T-helper 1 cell treated with Interleukin-12 subunit alpha and Interleukin-12 subunit beta and Interleukin-4 antibody, amounts not matched to agents 30 μg/mL and 1 μg/mL, for 36 hours (primary cell): ENCODE data around the gene TACSTD2.
"Not testable (repeated sequence)": the region's sequence is repeated elsewhere in the genome, so short reads cannot be mapped to it uniquely, and the experiment has no call there.

Experiments
- H3K27ac Mint-ChIP-seq: one replicate; pipeline ENCODE4 v1.8.0; 2021; ENCODE audit warnings: mild to moderate bottlenecking, mixed read lengths
- H3K27me3 Mint-ChIP-seq: one replicate; pipeline ENCODE4 v1.8.0; 2021; ENCODE audit warnings: low read depth, mixed read lengths
- H3K36me3 Mint-ChIP-seq: one replicate; pipeline ENCODE4 v1.8.0; 2021; ENCODE audit warnings: low read depth, mixed read lengths
- H3K4me1 Mint-ChIP-seq: one replicate; pipeline ENCODE4 v1.8.0; 2021; ENCODE audit warnings: low read depth, mixed read lengths
- H3K4me3 Mint-ChIP-seq: one replicate; pipeline ENCODE4 v1.8.0; 2021; ENCODE audit warnings: mild to moderate bottlenecking, moderate library complexity, mixed read lengths
- H3K9me3 Mint-ChIP-seq: one replicate; pipeline ENCODE4 v1.8.0; 2021; ENCODE audit warnings: mixed read lengths

The TACSTD2 gene

DNA sequence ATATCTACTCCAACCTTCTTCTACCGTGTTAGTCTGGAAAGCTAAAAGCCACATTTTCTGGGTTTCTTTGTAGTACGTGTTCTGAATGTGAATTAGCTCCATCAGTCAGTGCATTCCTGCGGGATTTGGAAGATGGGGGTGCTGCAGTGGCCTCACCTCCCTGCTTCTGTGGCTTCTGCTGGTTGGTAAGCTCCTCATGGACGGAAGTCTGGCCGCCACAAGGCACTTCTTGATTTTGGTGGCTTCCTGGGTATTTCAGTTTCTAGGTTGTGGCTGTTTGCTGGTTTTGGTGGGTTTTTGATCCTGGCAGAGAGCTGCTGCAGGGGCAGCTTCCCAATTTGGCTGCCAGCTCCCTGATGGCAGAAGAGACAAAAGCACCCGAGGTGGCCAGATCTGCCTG lies 20.9 kb upstream of the TACSTD2 start:
- Mint-ChIP-seq H3K36me3 (no peaks in the 10 kb centered on the region), H3K4me1 (peaks cover 5% of the 10 kb centered on the region), H3K4me3 (no peak overlapping the region), H3K27me3 (peaks cover 66% of the 10 kb centered on the region), H3K9me3 (no peaks in the 10 kb centered on the region), H3K27ac (no peak overlapping the region)

GRCh38 chr1:58597076-58597475 lies 20.0 kb upstream of the TACSTD2 start:
- H3K27ac Mint-ChIP-seq, result no peak overlapping the region
- H3K4me1 Mint-ChIP-seq, result peaks cover 5% of the 10 kb centered on the region
- H3K4me3 Mint-ChIP-seq, result no peak overlapping the region
- peaks cover 69% of the 10 kb centered on the region for H3K27me3 Mint-ChIP-seq
- H3K9me3 Mint-ChIP-seq, result no peaks in the 10 kb centered on the region
- H3K36me3 Mint-ChIP-seq, result no peaks in the 10 kb centered on the region

- Mint-ChIP-seq H3K27me3 (peaks cover 68% of the 10 kb centered on the region), H3K36me3 (no peaks in the 10 kb centered on the region), H3K27ac (no peak overlapping the region), H3K4me3 (no peak overlapping the region), H3K4me1 (peaks cover 5% of the 10 kb centered on the region), H3K9me3 (no peaks in the 10 kb centered on the region)
These were observed 19.6 kb upstream of the TACSTD2 start for GRCh38 chr1:58596631-58597052.

DNA sequence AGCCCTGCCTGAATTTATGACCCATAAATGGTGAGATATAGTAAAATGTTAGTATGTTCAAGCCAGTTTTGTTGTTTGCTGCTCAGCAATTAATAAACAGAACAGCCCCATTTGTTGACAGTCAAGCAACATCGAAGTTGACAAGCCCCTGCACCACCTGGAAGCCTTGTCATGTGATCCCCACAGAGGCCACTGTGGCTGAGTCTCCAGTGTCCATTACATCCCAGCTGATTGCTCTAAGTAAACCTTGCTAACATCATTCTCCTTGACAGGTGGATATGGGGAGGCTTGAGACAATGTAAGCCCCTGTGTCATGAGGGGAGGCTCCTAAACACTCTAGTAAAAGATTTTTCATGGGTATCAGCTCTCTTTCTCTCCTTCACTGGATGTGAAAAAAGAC lies 17.5 kb upstream of the TACSTD2 start:
- Mint-ChIP-seq H3K27me3 (peaks cover 61% of the 10 kb centered on the region), H3K27ac (no peak overlapping the region), H3K36me3 (no peaks in the 10 kb centered on the region), H3K4me3 (no peak overlapping the region), H3K4me1 (peaks cover 5% of the 10 kb centered on the region), H3K9me3 (no peaks in the 10 kb centered on the region)

DNA sequence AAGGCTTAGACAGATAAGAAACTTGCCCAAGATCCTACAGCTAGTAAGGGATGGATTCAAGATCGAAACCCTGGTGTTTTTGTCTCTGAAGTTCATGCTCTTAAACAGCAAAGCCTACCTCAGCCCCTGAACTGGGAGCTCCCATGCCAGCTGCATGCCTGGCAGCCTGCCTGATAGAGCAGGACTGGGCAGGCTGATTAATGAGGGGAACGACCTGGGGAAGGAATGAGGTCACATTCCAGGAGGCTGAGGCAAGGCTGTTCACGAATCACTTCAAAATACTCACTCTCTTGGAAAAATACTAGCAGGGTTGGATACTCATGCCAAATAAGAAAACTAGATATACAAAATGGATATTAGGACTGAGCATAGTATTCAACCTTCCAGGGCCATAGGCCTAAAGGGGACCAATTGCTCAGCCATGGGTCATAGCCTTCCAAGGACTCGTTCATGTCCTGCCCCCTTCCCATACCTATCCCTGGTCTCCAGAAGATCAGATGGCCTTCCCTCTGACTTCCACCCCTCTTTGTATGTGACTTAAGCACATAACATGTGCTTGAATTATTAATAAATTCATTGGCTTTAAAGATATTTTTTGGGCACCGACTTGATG lies 15.6 kb upstream of the TACSTD2 start:
- Mint-ChIP-seq H3K4me1 (no peaks in the 10 kb centered on the region), H3K27ac (no peak overlapping the region), H3K27me3 (peaks cover 54% of the 10 kb centered on the region), H3K4me3 (no peak overlapping the region), H3K9me3 (no peaks in the 10 kb centered on the region), H3K36me3 (no peaks in the 10 kb centered on the region)

GRCh38 chr1:58591806-58592205 lies 14.8 kb upstream of the TACSTD2 start:
- Mint-ChIP-seq H3K4me1 (no peaks in the 10 kb centered on the region), H3K27me3 (peaks cover 58% of the 10 kb centered on the region), H3K36me3 (no peaks in the 10 kb centered on the region), H3K27ac (no peak overlapping the region), H3K4me3 (no peak overlapping the region), H3K9me3 (no peaks in the 10 kb centered on the region)

- Mint-ChIP-seq H3K9me3 (no peaks in the 10 kb centered on the region), H3K27ac (no peak overlapping the region), H3K4me1 (no peaks in the 10 kb centered on the region), H3K36me3 (no peaks in the 10 kb centered on the region), H3K27me3 (peaks cover 65% of the 10 kb centered on the region), H3K4me3 (no peak overlapping the region)
These were observed 13.0 kb upstream of the TACSTD2 start for GRCh38 chr1:58590019-58590418.

- no peaks in the 10 kb centered on the region for H3K36me3 Mint-ChIP-seq
- H3K27me3 Mint-ChIP-seq, result peaks cover 74% of the 10 kb centered on the region
- H3K4me3 Mint-ChIP-seq, result no peak overlapping the region
- no peak overlapping the region for H3K27ac Mint-ChIP-seq
- no peaks in the 10 kb centered on the region for H3K9me3 Mint-ChIP-seq
- peaks cover 10% of the 10 kb centered on the region for H3K4me1 Mint-ChIP-seq
These were observed 11.3 kb upstream of the TACSTD2 start for GRCh38 chr1:58588396-58588795.

DNA sequence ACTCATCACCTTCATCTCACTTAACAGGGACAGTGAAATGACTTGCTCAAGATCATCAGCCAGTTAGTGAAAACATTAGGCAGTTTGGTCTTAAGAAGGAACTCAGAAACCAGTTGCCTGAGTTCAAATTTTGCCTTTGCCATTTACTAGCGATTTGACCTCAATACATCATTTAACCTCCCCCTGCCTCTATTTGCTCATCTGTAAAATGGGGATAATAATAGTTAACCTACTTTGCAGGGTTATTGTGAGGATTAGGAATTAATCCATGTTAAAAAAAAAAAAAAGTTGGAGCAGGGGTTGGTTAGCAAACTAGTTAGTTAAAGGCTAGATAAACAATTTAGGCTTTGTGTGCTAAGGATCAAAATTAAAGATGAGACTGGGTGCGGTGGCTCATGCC lies 10.6 kb upstream of the TACSTD2 start:
- Mint-ChIP-seq H3K27ac (no peak overlapping the region), H3K9me3 (no peaks in the 10 kb centered on the region), H3K36me3 (no peaks in the 10 kb centered on the region), H3K4me3 (no peak overlapping the region), H3K4me1 (peaks cover 11% of the 10 kb centered on the region), H3K27me3 (peaks cover 70% of the 10 kb centered on the region)

- H3K9me3 Mint-ChIP-seq, result no peaks in the 10 kb centered on the region
- H3K27ac Mint-ChIP-seq, result no peak overlapping the region
- no peak overlapping the region for H3K4me3 Mint-ChIP-seq
- H3K4me1 Mint-ChIP-seq, result peaks cover 11% of the 10 kb centered on the region
- H3K36me3 Mint-ChIP-seq, result no peaks in the 10 kb centered on the region
- peaks cover 61% of the 10 kb centered on the region for H3K27me3 Mint-ChIP-seq
These were observed 9.2 kb upstream of the TACSTD2 start for GRCh38 chr1:58586271-58586670.

- Mint-ChIP-seq H3K4me1 (peaks cover 11% of the 10 kb centered on the region), H3K9me3 (no peaks in the 10 kb centered on the region), H3K27ac (no peak overlapping the region), H3K27me3 (peaks cover 64% of the 10 kb centered on the region), H3K4me3 (no peak overlapping the region), H3K36me3 (no peaks in the 10 kb centered on the region)
These were observed 8.6 kb upstream of the TACSTD2 start for GRCh38 chr1:58585581-58586151.

- Mint-ChIP-seq H3K27ac (no peak overlapping the region), H3K27me3 (peaks cover 60% of the 10 kb centered on the region), H3K36me3 (no peaks in the 10 kb centered on the region), H3K4me1 (peaks cover 11% of the 10 kb centered on the region), H3K9me3 (no peaks in the 10 kb centered on the region), H3K4me3 (no peak overlapping the region)
These were observed 8.1 kb upstream of the TACSTD2 start for GRCh38 chr1:58585166-58585565.

DNA sequence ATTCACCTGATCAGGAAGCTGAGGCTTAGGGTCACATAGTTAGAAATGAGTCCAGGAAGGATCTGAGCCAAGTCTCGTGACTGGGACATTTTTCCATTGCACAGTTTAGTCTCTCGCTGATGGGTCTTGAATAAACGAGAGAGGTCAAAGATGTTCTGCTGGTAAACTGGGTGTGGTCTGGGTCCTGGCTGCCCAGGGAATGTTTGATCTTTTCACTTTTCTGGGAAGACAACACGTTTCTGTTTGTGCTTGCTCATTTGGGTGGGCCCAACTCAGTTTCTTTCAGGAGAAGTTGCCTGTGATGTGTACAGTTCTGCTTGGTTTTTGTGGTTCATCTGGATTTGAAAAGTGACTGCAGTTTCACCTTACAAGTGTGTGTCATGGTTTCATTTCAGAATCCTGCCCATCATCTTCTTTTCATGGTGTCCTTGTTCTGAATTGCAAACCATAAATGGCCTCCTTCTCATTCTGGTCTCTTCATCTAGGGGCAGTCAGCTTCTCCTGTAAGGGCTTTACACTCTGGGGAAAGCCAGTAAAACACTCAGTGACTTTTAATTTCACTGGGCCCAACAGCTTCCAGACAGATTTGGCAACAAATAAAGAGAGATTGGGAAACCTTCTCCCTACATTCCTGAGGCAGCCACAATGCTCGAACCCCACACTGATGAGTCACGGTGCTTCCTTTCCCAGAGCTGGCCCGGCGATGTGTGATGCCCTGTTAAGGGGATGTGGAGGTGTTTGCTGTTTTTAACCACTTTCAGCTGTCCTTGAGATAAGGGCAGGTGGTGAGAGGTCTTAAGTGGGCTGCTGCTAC lies 7.2 kb upstream of the TACSTD2 start:
- Mint-ChIP-seq H3K27me3 (peaks cover 62% of the 10 kb centered on the region), H3K4me3 (peak overlapping the region; percentile 8), H3K36me3 (no peaks in the 10 kb centered on the region), H3K27ac (no peak overlapping the region), H3K9me3 (no peaks in the 10 kb centered on the region), H3K4me1 (peaks cover 11% of the 10 kb centered on the region)

GRCh38 chr1:58583496-58583895 lies 6.4 kb upstream of the TACSTD2 start:
- Mint-ChIP-seq H3K4me3 (no peak overlapping the region), H3K27ac (no peak overlapping the region), H3K4me1 (peaks cover 11% of the 10 kb centered on the region), H3K9me3 (no peaks in the 10 kb centered on the region), H3K36me3 (no peaks in the 10 kb centered on the region), H3K27me3 (peaks cover 61% of the 10 kb centered on the region)

DNA sequence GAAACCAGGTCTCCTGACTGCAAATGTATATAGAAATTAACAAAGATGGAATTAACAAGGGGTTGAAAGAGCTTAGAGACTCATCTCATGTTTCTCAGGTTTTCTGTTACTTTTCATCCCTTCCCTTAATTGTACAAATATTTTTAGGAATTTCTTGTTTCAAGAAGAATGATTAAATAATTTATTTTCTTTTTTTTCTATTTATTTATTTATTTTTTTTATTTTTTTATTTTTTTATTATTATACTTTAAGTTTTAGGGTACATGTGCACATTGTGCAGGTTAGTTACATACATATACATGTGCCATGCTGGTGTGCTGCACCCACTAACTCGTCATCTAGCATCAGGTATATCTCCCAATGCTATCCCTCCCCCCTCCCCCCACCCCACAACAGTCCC lies 5.1 kb upstream of the TACSTD2 start:
- Mint-ChIP-seq H3K27me3 (peaks cover 67% of the 10 kb centered on the region), H3K4me1 (peaks cover 19% of the 10 kb centered on the region)
- H3K9me3 Mint-ChIP-seq, H3K27ac Mint-ChIP-seq, H3K36me3 Mint-ChIP-seq, H3K4me3 Mint-ChIP-seq: not testable (repeated sequence)
